Tibial nerve (tissue), 4 donors: ENCODE data around the gene TMEM176B.

Experiments used
- EP300 ChIP-seq, 2 donors: sonication (generic); formaldehyde crosslinking; IDR thresholded peaks; one replicate each; pipeline ENCODE4 v1.6.1; 2017; ENCODE audit warnings: antibody characterized with exemption in 2 of 2, mild to moderate bottlenecking in 1 of 2
- POLR2A ChIP-seq, 2 donors: fragments of 450-650 bp; IDR thresholded peaks; one replicate each; pipeline ENCODE4 v1.6.1; 2017; ENCODE audit warnings: antibody characterized with exemption in 2 of 2, mild to moderate bottlenecking in 2 of 2, moderate library complexity in 2 of 2
- TF ChIP-seq, protein P1 (sequence below), 5 experiments: fragments of 200-600 bp in 3 of 5; fragments of 450-650 bp in 2 of 5; sonication (generic) in 3 of 5; IDR thresholded peaks; one replicate each; pipeline ENCODE4 v1.5.1; 2016 to 2019; ENCODE audit warnings: antibody characterized with exemption in 5 of 5, mild to moderate bottlenecking in 3 of 5, moderate library complexity in 2 of 5

DNA sequence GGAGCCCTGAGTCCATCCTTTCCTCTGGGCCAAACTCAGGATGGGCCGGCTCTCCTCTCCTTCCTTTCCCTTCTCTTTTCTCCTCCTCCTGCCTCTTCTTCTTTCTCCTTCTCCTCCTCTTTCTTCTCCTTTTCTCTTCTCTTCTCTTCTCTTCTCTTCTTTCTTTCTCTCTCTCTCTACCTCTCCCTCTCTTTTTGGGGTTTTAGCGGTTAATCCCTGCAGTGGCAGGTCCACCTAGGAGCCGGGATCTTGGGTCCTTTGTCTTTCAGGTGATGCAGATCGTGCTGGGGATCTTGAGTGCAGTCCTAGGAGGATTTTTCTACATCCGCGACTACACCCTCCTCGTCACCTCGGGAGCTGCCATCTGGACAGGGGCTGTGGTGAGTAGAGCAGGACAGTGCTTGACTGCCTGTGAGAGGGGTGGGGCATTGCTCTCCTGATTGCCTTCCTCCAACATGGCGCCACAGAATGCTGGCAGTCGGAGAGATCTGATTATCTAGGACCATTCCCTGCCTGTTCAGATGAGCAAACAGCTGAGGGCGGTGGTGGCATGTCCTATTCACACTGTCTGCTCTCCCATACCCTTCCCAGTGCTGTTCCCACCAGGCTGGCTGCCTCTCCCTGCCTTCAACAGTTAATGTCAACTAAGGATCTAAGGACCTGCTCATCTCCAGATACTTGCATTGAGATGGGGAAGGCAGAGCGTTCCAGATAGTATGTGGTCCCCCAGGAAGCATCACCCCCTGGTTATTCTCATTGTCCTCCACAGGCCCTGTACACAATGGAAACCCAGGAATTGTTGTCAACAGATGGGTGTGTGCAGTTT lies 2.0 kb upstream of the TMEM176B start:
- no peak for TF ChIP-seq POLR2A (IDR thresholded peaks at IDR 0.05)
- TF ChIP-seq, protein P1, sequence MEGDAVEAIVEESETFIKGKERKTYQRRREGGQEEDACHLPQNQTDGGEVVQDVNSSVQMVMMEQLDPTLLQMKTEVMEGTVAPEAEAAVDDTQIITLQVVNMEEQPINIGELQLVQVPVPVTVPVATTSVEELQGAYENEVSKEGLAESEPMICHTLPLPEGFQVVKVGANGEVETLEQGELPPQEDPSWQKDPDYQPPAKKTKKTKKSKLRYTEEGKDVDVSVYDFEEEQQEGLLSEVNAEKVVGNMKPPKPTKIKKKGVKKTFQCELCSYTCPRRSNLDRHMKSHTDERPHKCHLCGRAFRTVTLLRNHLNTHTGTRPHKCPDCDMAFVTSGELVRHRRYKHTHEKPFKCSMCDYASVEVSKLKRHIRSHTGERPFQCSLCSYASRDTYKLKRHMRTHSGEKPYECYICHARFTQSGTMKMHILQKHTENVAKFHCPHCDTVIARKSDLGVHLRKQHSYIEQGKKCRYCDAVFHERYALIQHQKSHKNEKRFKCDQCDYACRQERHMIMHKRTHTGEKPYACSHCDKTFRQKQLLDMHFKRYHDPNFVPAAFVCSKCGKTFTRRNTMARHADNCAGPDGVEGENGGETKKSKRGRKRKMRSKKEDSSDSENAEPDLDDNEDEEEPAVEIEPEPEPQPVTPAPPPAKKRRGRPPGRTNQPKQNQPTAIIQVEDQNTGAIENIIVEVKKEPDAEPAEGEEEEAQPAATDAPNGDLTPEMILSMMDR (IDR thresholded peaks at IDR 0.05): no peak
- no peak for TF ChIP-seq EP300 (IDR thresholded peaks at IDR 0.05)
